A549 treated with RU486 at 1 μM for 4 hours (cell line): ENCODE measurements around the gene HDAC5. TPM values are rescaled to one million over a fixed set of nuclear protein-coding genes. Genes with fewer than 3 reads are reported as not detected.

Experiments
- total RNA-seq: library from RNA; stranded (reverse); fragments of 200-300 nt; extraction: Qiagen RNA extraction; gene quantifications from 5 replicates; pipeline ENCODE4 v1.2.3, GENCODE V29; 2022; ENCODE audit warnings: low read depth

Gene HDAC5
- total RNA-seq: 13.9 to 17.7 TPM (median 14.7 TPM) in 5 replicates

DNA sequence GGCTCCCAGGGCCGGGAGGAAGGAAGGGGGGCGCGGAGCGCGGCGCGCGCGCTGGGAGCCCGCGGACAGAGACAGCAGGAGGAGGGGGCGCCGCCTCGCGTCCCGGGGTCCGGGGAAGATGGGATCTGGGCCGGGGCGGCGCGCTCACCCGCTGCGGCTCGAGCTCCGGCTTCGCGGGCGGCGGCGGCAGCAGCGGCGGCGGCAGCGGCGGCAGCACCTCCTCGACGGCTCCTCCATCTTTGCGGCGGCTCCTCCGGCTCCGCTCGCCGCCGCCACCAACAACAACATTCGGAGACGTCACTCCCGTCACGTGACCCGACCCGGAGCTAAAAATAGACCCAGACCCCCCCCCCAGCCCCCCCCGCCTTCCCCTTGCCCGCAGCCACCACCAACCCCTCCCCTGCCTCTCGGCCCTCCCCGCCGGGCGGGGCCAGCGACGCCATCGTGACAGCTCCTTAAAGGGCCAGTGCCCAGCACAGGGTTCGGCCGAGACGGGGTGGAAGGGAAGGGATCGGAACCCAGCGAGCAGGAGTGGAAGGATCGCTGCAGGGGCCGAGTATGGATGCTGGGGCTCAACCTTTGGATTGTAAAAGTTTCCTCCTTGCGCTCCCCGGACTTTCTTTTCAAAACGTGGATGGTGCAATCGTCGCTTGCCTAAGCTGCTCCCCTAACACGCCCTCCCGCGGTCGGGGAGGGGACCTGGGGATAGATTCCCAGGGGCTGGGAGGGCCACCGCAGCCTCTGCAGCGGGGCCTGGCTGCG lies at the start of gene HDAC5:
TSS of gene HDAC5 (minus strand) at position 286 of the 762 bp plus-strand sequence. CDS start 6,126 bp downstream, outside the sequence.

DNA sequence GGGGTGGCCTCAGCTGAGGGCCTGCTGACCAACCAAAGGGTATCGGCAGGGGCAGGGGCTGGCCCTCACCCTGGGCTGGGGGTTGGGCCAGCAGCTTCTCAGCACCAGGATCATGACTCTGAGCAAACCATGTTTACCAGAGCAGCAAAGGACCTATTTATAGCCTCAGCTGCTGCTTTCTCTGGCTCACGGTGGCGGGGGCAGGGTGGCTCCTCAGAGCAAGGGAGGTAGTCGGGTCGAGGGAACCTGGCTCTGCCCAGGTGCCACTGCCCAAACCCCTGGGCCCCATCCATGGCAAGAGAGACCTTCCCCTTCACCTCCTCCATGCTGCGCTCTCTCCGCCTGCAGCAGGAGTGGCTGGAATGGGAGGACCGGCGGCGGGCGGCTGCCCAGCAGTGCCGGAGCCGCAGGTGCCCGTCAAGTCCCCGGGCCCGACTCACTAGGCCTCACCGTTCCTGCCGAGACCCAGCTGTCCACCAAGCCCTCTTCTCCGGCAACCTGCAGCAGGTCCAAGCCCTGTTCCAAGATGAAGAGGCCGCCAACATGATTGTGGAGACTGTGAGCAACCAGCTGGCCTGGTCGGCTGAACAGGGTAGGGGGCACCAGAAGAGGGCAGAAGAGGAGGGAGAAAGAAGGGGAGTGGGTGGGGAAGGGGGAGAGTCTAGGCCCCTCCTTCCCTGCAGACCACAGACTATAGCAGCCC lies 47.2 kb upstream of the HDAC5 start, which contains the start of gene ASB16:
TSS of gene ASB16 (plus strand) at position 206 of the 703 bp plus-strand sequence. CDS start at position 292, 86 bp downstream.

DNA sequence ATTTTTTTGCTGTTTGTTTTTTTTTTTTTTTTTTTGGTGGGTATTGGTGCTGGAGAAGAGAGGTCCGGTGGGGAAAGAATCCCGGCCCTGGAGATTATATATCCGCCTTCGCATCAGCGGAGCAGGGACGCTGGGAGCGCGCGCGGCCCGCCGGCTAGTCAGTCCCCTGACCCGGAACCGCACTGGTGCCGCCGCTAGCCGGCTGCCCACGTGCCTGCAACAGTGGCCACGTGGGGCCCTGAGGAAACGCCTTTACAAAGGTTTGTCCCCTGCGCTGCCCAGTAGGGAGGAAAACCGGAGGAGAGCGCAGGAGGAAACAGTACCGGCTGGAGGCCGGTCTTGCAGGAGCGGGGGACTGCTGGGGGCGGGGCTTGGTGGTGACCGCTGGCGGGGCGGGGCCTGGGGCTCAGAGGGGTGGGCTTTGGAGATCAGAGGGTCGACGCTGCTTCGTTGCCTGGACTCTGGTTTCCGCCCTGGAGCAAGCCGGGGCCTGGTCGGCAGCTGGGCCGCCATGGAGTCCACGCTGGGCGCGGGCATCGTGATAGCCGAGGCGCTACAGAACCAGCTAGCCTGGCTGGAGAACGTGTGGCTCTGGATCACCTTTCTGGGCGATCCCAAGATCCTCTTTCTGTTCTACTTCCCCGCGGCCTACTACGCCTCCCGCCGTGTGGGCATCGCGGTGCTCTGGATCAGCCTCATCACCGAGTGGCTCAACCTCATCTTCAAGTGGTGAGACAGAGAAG lies 52.8 kb downstream of the HDAC5 start, which contains the start of gene G6PC3:
TSS of gene G6PC3 (plus strand) at position 281 of the 743 bp plus-strand sequence. CDS start at position 512, 231 bp downstream.

DNA sequence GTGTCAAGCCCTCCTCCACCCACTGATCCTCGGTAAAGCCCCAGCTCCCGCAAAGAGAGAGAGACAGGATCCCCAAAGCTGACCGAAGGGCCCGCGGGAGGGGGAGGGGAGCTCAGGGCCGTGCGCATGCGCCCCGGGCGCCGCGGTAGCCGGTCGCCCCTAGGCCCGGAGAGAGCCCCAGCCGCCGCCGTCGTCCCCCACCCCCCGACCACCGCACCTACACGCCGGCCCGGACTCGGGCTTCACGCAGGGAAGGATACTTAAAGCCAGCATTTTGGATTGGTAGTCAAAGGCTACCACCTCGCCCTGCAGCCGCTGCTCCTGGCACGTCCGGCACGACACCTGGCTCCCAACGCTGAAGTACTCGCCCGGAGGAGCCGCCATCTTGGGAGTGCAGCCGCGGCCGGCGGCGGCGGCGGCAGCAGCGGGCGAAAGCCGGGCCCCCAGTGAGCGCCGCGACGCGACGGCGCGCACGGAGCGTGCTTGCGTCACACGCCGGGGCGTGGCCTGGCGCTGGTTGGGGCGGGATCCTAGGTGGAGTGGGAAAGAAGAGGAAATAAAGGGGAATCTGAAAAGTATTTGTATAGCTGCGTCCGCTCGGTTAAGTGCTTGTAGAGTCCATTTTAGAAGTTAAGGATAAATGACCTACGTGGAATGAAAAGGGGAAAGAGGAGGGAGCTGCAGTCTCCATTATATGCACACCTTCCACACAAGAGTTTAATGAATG lies 57.1 kb downstream of the HDAC5 start, which contains the start of gene LSM12:
TSS of gene LSM12 (minus strand) at position 468 of the 727 bp plus-strand sequence. CDS start at position 384, 84 bp downstream.

Other genes with a start within 250 kb of the HDAC5 start
- gene MPP2, start 216.1 kb downstream of the HDAC5 start, total RNA-seq: 1.4 to 2.0 TPM (median 1.7 TPM) in 5 replicates
- gene PPY, start 181.2 kb downstream of the HDAC5 start, total RNA-seq: 0.28 TPM in 1 of 5 replicates, not detected in the others
- 0.17 TPM in 1 of 5 replicates, not detected in the others for gene PYY, start 169.7 kb downstream of the HDAC5 start, total RNA-seq
- gene NAGS, start 119.0 kb downstream of the HDAC5 start, total RNA-seq: 0.72 to 1.3 TPM (median 1.1 TPM) in 5 replicates
- 24.8 to 33.0 TPM (median 30.9 TPM) in 5 replicates for gene TMEM101, start 108.7 kb downstream of the HDAC5 start, total RNA-seq
- 51.2 to 56.2 TPM (median 53.9 TPM) in 5 replicates for gene LSM12, start 57.0 kb downstream of the HDAC5 start, total RNA-seq
- 118 to 181 TPM (median 163 TPM) in 5 replicates for gene G6PC3, start 52.9 kb downstream of the HDAC5 start, total RNA-seq
- 7.6 to 10.5 TPM (median 9.4 TPM) in 5 replicates for gene HROB, start 18.3 kb upstream of the HDAC5 start, total RNA-seq
- 0.08 to 0.12 TPM in 2 of 5 replicates, not detected in the others for gene ASB16, start 47.1 kb upstream of the HDAC5 start, total RNA-seq
- gene TMUB2, start 63.3 kb upstream of the HDAC5 start, total RNA-seq: 32.2 to 43.8 TPM (median 42.3 TPM) in 5 replicates
- 53.5 to 70.0 TPM (median 63.9 TPM) in 5 replicates for gene ATXN7L3, start 76.2 kb upstream of the HDAC5 start, total RNA-seq
- 98.3 to 104 TPM (median 100 TPM) in 5 replicates for gene UBTF, start 96.0 kb upstream of the HDAC5 start, total RNA-seq
- not detected in 5 replicates for gene SLC4A1, start 144.5 kb upstream of the HDAC5 start, total RNA-seq
- 0.29 to 0.59 TPM (median 0.53 TPM) in 5 replicates for gene RUNDC3A, start 185.0 kb upstream of the HDAC5 start, total RNA-seq
- gene SLC25A39, start 201.2 kb upstream of the HDAC5 start, total RNA-seq: 140 to 211 TPM (median 202 TPM) in 5 replicates
- 197 to 268 TPM (median 233 TPM) in 5 replicates for gene GRN, start 221.7 kb upstream of the HDAC5 start, total RNA-seq
- gene FAM171A2, start 240.2 kb upstream of the HDAC5 start, total RNA-seq: 2.4 to 5.2 TPM (median 3.8 TPM) in 5 replicates